Hepatocyte (in vitro differentiated cells): ENCODE results near the gene DYSF. TPM values are rescaled to one million over a fixed set of nuclear protein-coding genes. Genes with fewer than 3 reads are reported as not detected.

Experiments used
- DNase-seq: peaks from one replicate; pipeline ENCODE4 v3.0.0-alpha.2; 2016; ENCODE audit warnings: low spot score
- H2AFZ ChIP-seq: fragments of 200-600 bp; sonication (generic); 2 replicates; pipeline ENCODE4 v1.6.0; 2016; ENCODE audit warnings: antibody characterized with exemption, mild to moderate bottlenecking
- H3K27ac ChIP-seq: fragments of 200-600 bp; sonication (generic); 2 replicates; pipeline ENCODE4 v1.5.1; 2016; ENCODE audit warnings: mild to moderate bottlenecking
- H3K27me3 ChIP-seq: fragments of 200-600 bp; sonication (generic); 2 replicates; pipeline ENCODE4 v1.6.1; 2016
- H3K36me3 ChIP-seq: fragments of 200-600 bp; sonication (generic); replicated peaks from 2 replicates; pipeline ENCODE4 v1.5.1; 2016; ENCODE audit warnings: low read depth; ENCODE audit not compliant: insufficient read depth
- H3K4me1 ChIP-seq: fragments of 200-600 bp; sonication (generic); 2 replicates; pipeline ENCODE4 v1.5.1; 2016; ENCODE audit warnings: mild to moderate bottlenecking, moderate library complexity; ENCODE audit not compliant: insufficient read depth
- H3K4me2 ChIP-seq: fragments of 200-600 bp; sonication (generic); 2 replicates; pipeline ENCODE4 v1.6.0; 2016
- H3K4me3 ChIP-seq: fragments of 200-600 bp; sonication (generic); 2 replicates; pipeline ENCODE4 v1.5.1; 2016; ENCODE audit warnings: mild to moderate bottlenecking
- H3K79me2 ChIP-seq: fragments of 200-600 bp; sonication (generic); 2 replicates; pipeline ENCODE4 v1.6.0; 2017; ENCODE audit warnings: mild to moderate bottlenecking
- H3K9me2 ChIP-seq: fragments of 200-600 bp; sonication (generic); replicated peaks from 2 replicates; pipeline ENCODE4 v1.6.0; 2017; ENCODE audit warnings: mild to moderate bottlenecking; ENCODE audit not compliant: insufficient read depth
- H3K9me3 ChIP-seq: fragments of 200-600 bp; sonication (generic); 2 replicates; pipeline ENCODE4 v1.5.1; 2016; ENCODE audit warnings: low read depth, mild to moderate bottlenecking
- H4K20me1 ChIP-seq: fragments of 200-600 bp; sonication (generic); 2 replicates; pipeline ENCODE4 v1.6.0; 2016; ENCODE audit warnings: mild to moderate bottlenecking; ENCODE audit not compliant: insufficient read depth, poor library complexity, severe bottlenecking
- EZH2 ChIP-seq: fragments of 200-600 bp; sonication (generic); IDR thresholded peaks from 2 replicates; pipeline ENCODE4 v1.6.1; 2016; ENCODE audit warnings: antibody characterized with exemption, mild to moderate bottlenecking, borderline replicate concordance
- EZH2phosphoT487 ChIP-seq: fragments of 200-600 bp; sonication (generic); IDR thresholded peaks from one replicate; pipeline ENCODE4 v1.6.1; 2018; ENCODE audit warnings: antibody characterized with exemption, mild to moderate bottlenecking, low read depth, moderate library complexity; ENCODE audit not compliant: unreplicated experiment, severe bottlenecking
- WGBS: methylation state at CpG from one replicate; pipeline ENCODE4 v1.1.6; 2016; ENCODE audit warnings: low lambda C conversion rate; ENCODE audit errors: missing lambda C conversion rate; 5-methylcytosine and 5-hydroxymethylcytosine counted together
- polyA plus RNA-seq: library from polyadenylated mRNA; unstranded; fragments of >200 nt; fragmentation: Nextera tagmentation; extraction: Ambion mirVana; gene quantifications from 2 replicates; pipeline ENCODE4 v1.2.1, GENCODE V29; 2016
- total RNA-seq: library from RNA; depleted of rRNA; stranded (reverse); fragments of >200 nt; gene quantifications from 2 replicates; pipeline ENCODE4 v1.2.3, GENCODE V29; 2014
- TF ChIP-seq, protein P1 (sequence below): fragments of 200-600 bp; sonication (generic); IDR thresholded peaks from 2 replicates; pipeline ENCODE4 v1.5.1; 2016; ENCODE audit warnings: antibody characterized with exemption, mild to moderate bottlenecking; ENCODE audit not compliant: poor library complexity

DYSF gene
- total and polyA plus RNA-seq, 2 experiments from 2014 or later, result 0.25 to 0.90 TPM

- H4K20me1 ChIP-seq, result no peaks in the 10 kb centered on the region
- peaks cover 4% of the 10 kb centered on the region for H3K4me1 ChIP-seq
- no peaks in the 10 kb centered on the region for H3K9me2 ChIP-seq
- no peak overlapping the region for H3K4me2 ChIP-seq
- peaks cover 11% of the 10 kb centered on the region for H3K79me2 ChIP-seq
- WGBS, result 85% methylated on average over 2 of the region's 2 CpGs
- no peak for DNase-seq
- H2AFZ ChIP-seq, result no peak overlapping the region
- TF ChIP-seq EZH2phosphoT487 (no peak), EZH2 (no peak)
- TF ChIP-seq, protein P1, sequence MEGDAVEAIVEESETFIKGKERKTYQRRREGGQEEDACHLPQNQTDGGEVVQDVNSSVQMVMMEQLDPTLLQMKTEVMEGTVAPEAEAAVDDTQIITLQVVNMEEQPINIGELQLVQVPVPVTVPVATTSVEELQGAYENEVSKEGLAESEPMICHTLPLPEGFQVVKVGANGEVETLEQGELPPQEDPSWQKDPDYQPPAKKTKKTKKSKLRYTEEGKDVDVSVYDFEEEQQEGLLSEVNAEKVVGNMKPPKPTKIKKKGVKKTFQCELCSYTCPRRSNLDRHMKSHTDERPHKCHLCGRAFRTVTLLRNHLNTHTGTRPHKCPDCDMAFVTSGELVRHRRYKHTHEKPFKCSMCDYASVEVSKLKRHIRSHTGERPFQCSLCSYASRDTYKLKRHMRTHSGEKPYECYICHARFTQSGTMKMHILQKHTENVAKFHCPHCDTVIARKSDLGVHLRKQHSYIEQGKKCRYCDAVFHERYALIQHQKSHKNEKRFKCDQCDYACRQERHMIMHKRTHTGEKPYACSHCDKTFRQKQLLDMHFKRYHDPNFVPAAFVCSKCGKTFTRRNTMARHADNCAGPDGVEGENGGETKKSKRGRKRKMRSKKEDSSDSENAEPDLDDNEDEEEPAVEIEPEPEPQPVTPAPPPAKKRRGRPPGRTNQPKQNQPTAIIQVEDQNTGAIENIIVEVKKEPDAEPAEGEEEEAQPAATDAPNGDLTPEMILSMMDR, result no peak
- H3K4me3 ChIP-seq, result no peak overlapping the region
- peaks cover 6% of the 10 kb centered on the region for H3K36me3 ChIP-seq
- H3K27ac ChIP-seq, result no peak overlapping the region
- H3K9me3 ChIP-seq, result no peaks in the 10 kb centered on the region
- H3K27me3 ChIP-seq, result no peaks in the 10 kb centered on the region
Measured at GRCh38 chr2:71422786-71423185, 30.6 kb upstream of the DYSF start.

DNA sequence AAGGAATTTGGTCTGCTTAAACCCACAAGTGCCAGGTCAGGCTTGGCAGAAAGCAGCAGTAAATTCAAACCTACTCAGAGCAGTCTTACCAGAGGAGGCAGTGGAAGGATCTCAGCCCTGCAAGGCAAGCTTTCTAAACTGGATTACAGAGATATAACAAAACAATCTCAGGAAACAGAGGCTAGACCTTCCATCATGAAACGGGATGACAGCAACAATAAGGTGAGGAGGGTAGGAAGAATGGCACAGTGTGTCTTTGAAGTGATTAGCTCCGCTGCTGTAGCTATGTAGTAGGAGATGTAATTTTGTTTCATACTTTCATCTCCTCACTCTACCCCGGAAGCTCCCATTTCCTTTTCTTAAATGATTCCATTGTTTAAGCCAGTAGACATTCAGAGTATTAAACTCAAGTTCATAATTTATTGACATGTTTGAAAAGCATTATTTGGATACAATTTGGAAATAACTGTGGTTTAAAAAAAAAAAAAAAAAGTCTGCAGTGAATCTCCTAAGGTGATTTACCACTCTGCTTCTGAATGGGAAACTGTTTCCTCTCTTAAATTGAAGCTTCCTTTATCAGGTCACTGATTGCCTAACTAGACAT lies 29.4 kb upstream of the DYSF start:
- no peaks in the 10 kb centered on the region for H3K27me3 ChIP-seq
- H3K4me2 ChIP-seq, result no peak overlapping the region
- no peak for DNase-seq
- peaks cover 6% of the 10 kb centered on the region for H3K36me3 ChIP-seq
- H3K27ac ChIP-seq, result no peak overlapping the region
- H3K4me1 ChIP-seq, result no peaks in the 10 kb centered on the region
- H3K9me2 ChIP-seq, result no peaks in the 10 kb centered on the region
- H3K79me2 ChIP-seq, result peaks cover 11% of the 10 kb centered on the region
- 88% methylated on average over 3 of the region's 3 CpGs for WGBS
- TF ChIP-seq, protein P1, result no peak
- no peak for TF ChIP-seq EZH2phosphoT487
- TF ChIP-seq EZH2, result no peak
- no peaks in the 10 kb centered on the region for H4K20me1 ChIP-seq
- no peak overlapping the region for H2AFZ ChIP-seq
- no peak overlapping the region for H3K4me3 ChIP-seq
- H3K9me3 ChIP-seq, result no peaks in the 10 kb centered on the region

GRCh38 chr2:71426721-71427120 lies 26.6 kb upstream of the DYSF start:
- TF ChIP-seq EZH2, result no peak
- TF ChIP-seq, protein P1, result no peak
- TF ChIP-seq EZH2phosphoT487, result no peak
- no peaks in the 10 kb centered on the region for H3K9me3 ChIP-seq
- H4K20me1 ChIP-seq, result no peaks in the 10 kb centered on the region
- no peaks in the 10 kb centered on the region for H3K27me3 ChIP-seq
- 98% methylated on average over 2 of the region's 2 CpGs for WGBS
- no peaks in the 10 kb centered on the region for H3K9me2 ChIP-seq
- H3K36me3 ChIP-seq, result peaks cover 6% of the 10 kb centered on the region
- H2AFZ ChIP-seq, result no peak overlapping the region
- peaks cover 5% of the 10 kb centered on the region for H3K79me2 ChIP-seq
- H3K27ac ChIP-seq, result no peak overlapping the region
- no peaks in the 10 kb centered on the region for H3K4me1 ChIP-seq
- DNase-seq, result no peak
- no peak overlapping the region for H3K4me3 ChIP-seq
- no peak overlapping the region for H3K4me2 ChIP-seq
